ENCODE measurements around the gene SLC25A12. TPM values are rescaled to one million over a fixed set of nuclear protein-coding genes. Genes with fewer than 3 reads are reported as not detected.

The SLC25A12 gene
- total and polyA plus RNA-seq, 2 donors (not counting 3 experiments of a cell fraction or from before 2014, with no cell fraction given) = 13.6 to 17.1 TPM

- Histone ChIP-seq H3K4me1 (ENCODE audit: control insufficient read depth, extremely low read depth, insufficient read depth, low read length) (no peaks in the 10 kb centered on the region), H3K9me3 (replicated peaks; ENCODE audit: control insufficient read depth, insufficient read depth, low read length) (no peaks in the 10 kb centered on the region), H3K9ac (replicated peaks; ENCODE audit: extremely low read depth, insufficient read depth, low read length) (no peak overlapping the region), H3K4me3 (replicated peaks in 1 of 3; ENCODE audit: insufficient read depth in 1 of 3, low read depth in 1 of 3, low read length in 3 of 3) (no peak overlapping the region), H3K4me2 (ENCODE audit: insufficient read depth, low read length) (no peak overlapping the region), H3K27me3 (ENCODE audit: control insufficient read depth in 2 of 2, insufficient read depth in 2 of 2, low read length in 2 of 2) (no peaks in the 10 kb centered on the region), H2AFZ (ENCODE audit: low read depth, low read length) (no peak overlapping the region), H3K36me3 (ENCODE audit: control insufficient read depth in 2 of 2, extremely low read depth in 1 of 2, insufficient read depth in 2 of 2, low read length in 2 of 2) (no peaks in the 10 kb centered on the region), H3K27ac (ENCODE audit: insufficient read depth, low read depth, low read length) (no peak overlapping the region), H3K9me1 (replicated peaks; ENCODE audit: control insufficient read depth, extremely low read depth, insufficient read depth, low read length) (no peaks in the 10 kb centered on the region), H4K20me1 (replicated peaks; ENCODE audit: control insufficient read depth, extremely low read depth, insufficient read depth, low read length) (no peaks in the 10 kb centered on the region), H3K79me2 (ENCODE audit: control insufficient read depth, insufficient read depth, low read length) (no peaks in the 10 kb centered on the region)
- CTCF ChIA-PET = interaction anchor here (0.7 to 1.5 kb wide), 2 partner anchors 16 to 247 kb away, joined by 4 to 5 read pairs; no protein-coding TSS in a partner anchor
- POLR2A ChIA-PET = no interaction called here
- FAIRE-seq (no peak), DNase-seq (ENCODE audit: low read depth, low spot score) (no peak)
- BruUV-seq (replicated peaks) = no TSS peak
- intact Hi-C loops (cut with micrococcal nuclease) = no loop called here
- dilution Hi-C loops (cut with MboI; ENCODE audit: extremely low pct_ligation_motif_present, low sequenced_read_pairs) = no loop called here
- TF ChIP-seq MAX (IDR thresholded peaks at IDR 0.05; ENCODE audit: insufficient read depth, insufficient read length) (no peak), FOS (IDR thresholded peaks at IDR 0.05; ENCODE audit: borderline replicate concordance, insufficient read depth, low read length) (no peak), POLR2AphosphoS5 (IDR thresholded peaks at IDR 0.05; ENCODE audit: insufficient read depth, low read depth, low read length) (no peak), JUN (IDR thresholded peaks at IDR 0.05; ENCODE audit: borderline replicate concordance, insufficient read depth, insufficient read length, low read depth) (no peak), EZH2 (IDR thresholded peaks at IDR 0.05; ENCODE audit: borderline replicate concordance, low read depth, low read length, severe bottlenecking) (no peak), GATA2 (IDR thresholded peaks at IDR 0.05; ENCODE audit: insufficient read depth, insufficient read length, low read depth, low read length) (no peak), POLR2A (IDR thresholded peaks at IDR 0.05; ENCODE audit: low read depth, low read length) (no peak), MYC (IDR thresholded peaks at IDR 0.05; ENCODE audit: low read depth, low read length) (no peak), CTCF (IDR thresholded peaks at IDR 0.05; ENCODE audit: extremely low read depth in 1 of 2, insufficient read depth in 1 of 2, low read depth in 1 of 2, low read length in 2 of 2) (no peak)
These were observed 13.3 kb downstream of the SLC25A12 start for GRCh38 chr2:171880774-171881173.
